LNCaP clone FGC (cell line): ENCODE data around the gene SPTB.

Source experiments
- DNase-seq: peaks from one replicate; pipeline ENCODE4 v3.0.0-alpha.2; 2011; ENCODE audit warnings: low read depth
- H3K4me3 ChIP-seq: 2 replicates; pipeline ENCODE4 v1.5.1; 2011; ENCODE audit warnings: mild to moderate bottlenecking, low read depth, low read length, control low read depth
- TF ChIP-seq, protein P1 (sequence below): IDR thresholded peaks from 2 replicates; pipeline ENCODE4 v1.5.1; 2012; ENCODE audit warnings: mild to moderate bottlenecking; ENCODE audit not compliant: control insufficient read depth, insufficient read depth; ENCODE audit errors: extremely low read depth

Gene SPTB

DNA sequence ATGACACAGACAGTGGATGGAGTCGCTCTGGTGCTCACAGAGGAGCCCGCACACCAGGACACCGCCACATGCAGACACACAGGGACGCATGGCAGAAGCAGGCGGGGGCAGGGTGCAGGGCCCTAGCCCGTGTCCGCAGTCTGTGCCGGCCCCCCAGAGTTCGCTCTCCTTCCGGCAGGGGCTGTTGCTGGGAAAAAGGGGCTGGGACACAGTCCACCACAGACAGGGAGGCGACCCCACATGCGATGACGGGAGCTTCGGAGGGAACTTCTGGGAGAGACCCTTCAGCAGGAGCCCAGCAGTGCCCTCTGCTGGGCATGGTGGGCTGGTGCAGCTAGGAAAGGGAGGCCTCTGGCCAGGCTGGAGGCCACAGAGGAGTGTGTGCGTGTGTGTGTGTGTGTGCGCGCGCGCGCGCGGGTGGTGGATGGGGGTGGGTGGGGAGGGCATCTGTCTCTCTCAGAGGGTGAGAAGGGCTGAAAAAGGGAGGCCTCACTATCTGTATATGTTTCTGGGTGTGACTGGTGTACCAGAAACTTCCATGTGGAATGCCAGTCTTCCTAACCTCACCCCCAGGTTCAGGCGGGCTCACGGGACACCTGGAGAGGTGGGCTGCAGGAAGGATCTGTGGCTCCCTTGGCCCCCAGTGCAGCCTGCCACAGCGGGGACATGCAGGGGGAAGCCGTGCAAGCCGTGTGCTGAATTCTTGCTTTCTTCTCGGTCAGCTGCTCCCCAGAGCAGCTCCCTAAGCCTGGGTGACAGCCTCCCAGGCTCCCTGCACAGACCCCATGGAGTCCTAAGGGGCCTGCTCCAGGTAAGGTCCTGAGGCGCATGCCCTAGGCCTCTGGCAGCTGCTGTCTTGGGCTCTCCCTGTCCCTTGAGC is 114.8 kb downstream of the SPTB start:
- H3K4me3 ChIP-seq = no peak overlapping the region
- TF ChIP-seq, protein P1, sequence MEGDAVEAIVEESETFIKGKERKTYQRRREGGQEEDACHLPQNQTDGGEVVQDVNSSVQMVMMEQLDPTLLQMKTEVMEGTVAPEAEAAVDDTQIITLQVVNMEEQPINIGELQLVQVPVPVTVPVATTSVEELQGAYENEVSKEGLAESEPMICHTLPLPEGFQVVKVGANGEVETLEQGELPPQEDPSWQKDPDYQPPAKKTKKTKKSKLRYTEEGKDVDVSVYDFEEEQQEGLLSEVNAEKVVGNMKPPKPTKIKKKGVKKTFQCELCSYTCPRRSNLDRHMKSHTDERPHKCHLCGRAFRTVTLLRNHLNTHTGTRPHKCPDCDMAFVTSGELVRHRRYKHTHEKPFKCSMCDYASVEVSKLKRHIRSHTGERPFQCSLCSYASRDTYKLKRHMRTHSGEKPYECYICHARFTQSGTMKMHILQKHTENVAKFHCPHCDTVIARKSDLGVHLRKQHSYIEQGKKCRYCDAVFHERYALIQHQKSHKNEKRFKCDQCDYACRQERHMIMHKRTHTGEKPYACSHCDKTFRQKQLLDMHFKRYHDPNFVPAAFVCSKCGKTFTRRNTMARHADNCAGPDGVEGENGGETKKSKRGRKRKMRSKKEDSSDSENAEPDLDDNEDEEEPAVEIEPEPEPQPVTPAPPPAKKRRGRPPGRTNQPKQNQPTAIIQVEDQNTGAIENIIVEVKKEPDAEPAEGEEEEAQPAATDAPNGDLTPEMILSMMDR = peak; percentile 95
- DNase-seq = no peak

DNA sequence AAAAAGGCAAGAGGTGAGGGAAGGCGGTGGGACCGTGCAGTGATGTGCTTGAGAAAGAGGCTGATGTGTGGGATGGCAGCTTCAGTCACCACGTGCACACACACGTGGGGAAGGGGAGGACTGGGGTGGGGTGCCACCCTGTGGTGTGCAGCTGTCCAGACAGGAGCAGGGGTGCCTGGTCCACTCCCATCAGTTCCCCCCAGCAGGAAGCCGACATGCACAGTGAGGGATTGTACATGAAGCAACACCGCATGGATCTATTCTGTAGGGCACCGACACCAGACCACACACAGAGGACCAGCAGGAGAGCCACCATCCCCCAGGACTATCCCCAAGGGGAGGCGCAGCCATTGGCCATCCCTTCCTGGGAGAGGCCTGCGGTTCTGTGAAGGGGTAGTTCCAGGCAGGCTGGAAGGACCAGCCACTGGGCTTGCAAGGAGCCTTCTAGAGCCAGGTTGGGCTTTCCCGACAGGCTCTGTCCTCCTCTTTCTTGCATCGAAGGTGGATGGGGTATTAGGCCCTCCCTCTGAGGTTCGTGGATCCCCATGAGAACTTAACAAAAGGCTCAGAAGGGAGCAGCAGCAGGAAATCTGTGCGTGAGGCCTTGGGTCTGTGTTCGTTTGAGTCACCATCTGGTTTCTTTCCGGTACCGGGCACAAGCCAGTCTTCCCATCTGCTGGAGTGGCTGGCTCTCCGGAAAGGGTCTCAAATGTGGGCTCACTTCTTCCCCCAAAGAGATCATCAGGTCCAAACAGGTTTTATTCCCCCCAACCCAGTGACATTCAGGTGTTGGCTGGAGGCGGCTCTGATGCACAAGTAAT is 115.7 kb downstream of the SPTB start:
- DNase-seq = no peak
- TF ChIP-seq, protein P1 = no peak
- no peak overlapping the region for H3K4me3 ChIP-seq

DNA sequence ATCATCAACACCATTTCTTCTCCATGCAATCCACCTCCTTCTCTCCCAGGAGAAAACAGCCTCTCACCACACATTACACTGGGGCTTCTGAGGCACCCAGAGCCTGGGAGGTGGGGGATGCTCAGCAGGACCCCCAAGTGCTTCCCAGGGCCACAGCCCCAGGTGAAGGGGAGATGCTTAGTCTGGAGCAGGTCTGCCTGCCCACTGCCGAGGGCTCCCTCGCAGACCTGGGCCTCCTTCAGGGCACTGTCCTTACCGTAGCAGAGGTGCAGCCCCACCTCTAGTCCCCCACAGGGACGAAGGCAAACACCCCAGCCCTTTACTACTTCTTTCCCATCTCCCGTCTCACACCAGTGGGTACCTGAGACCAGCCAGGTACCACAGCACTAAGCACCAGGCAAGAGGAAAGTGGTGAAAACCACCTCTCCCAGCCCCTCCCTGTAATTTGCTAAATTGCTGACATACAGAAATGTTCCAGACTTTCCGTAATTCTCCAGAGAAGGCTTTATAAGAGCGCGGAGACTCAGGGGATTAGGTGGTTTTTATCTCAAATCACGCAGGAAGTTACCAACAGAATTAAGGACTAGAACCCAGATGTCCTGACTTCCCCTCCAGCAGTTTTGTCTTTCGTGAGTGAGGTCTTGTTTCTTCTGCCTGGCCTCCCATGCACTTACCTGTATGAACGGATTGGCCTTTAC is 116.5 kb downstream of the SPTB start:
- TF ChIP-seq, protein P1 = no peak
- H3K4me3 ChIP-seq = no peak overlapping the region
- no peak for DNase-seq

DNA sequence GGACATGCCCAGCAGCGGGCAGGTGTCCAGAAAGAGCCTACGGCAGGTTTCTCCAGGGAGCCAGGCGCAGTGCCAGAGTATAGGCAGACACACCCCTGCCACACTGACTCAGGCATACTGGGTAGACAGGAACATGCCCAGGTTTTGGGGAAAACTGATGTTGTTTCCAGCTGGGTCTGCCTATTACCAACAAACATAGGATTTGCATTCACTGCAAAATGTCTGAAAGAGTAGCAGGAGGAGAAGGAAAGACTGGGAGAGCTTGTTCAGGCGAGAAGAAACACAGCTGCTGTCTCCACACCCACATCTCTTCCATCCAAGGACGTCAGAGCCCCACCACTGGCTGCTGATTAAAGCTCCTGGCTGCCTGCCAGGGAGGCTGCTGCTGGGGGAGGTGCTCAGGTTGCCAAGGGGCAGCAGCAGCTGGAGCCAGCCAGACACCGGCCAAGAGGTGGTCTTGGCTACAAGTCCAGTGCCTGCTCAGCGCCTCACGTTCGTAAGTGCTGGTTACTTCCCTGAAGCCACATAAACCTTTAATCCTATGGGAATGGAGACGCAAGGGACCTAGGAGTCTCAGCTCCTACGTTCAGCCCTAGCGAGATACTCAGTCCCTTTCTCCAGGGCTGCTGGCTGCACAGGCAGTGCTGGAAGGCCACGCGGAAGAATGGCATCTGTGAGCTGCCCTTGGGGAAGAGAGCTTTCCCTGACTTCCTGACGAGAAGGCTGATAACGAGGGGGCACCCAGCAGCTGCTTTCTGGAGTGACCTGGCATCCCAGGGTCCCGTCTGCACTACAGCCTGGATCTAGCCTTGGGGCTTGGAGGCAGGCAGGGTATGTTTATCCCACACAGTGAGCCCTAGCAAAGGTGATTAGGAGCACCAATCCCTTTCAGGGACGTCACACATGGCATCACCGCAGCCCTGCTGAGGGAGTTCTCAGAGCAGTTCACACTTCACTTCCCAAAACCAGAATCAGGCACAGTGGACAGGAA is 117.4 kb downstream of the SPTB start:
- peak; percentile 72 for DNase-seq
- TF ChIP-seq, protein P1 = no peak
- no peak overlapping the region for H3K4me3 ChIP-seq

DNA sequence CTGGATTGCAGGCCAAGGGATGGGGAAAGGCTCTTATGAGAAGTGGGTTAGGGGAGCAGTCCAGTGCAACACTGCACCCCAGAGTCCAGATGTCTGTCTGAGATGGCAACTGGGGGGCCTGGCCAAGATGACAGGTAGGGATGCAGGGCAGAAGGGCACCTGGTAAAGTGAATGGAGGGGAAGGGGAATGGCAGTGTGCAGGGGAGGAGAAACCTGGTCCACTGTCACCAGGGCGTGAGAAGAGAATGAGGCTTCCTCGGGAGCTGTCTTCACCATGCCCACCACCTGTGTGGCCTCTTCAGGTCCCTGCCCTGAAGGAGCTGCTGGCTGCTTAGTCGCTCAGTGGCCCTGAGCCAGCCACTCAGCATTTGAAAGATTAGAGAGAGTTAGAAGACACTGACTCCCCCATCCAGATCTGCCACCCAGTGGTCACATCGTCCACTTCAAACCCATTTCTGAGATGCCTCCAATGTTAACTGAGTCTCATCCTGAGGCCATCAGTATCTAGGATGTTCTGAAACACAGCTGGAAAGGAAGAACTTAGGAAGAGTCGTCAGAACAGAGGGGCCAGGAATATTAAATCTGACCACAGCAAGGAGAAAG is 118.2 kb downstream of the SPTB start:
- TF ChIP-seq, protein P1 = peak; percentile 42
- peak; percentile 53 for DNase-seq
- no peak overlapping the region for H3K4me3 ChIP-seq
